Measurements from ENCODE around the gene HIVEP3. TPM values are rescaled to one million over a fixed set of nuclear protein-coding genes. Genes with fewer than 3 reads are reported as not detected.

Gene HIVEP3
- total RNA-seq, 1 donor from 2014 or later = 5.8 TPM

GRCh38 chr1:41880950-41881885, 37.5 kb downstream of the HIVEP3 start:
- Histone ChIP-seq H3K27me3 (ENCODE audit: control insufficient read depth, insufficient read depth, low read length) (no peaks in the 10 kb centered on the region), H3K36me3 (ENCODE audit: control insufficient read depth, insufficient read depth, low read length) (no peaks in the 10 kb centered on the region), H3K4me3 (ENCODE audit: low read depth, low read length) (no peak overlapping the region)
- DNase-seq (ENCODE audit: low read depth) = no peak
- no peak for TF ChIP-seq CTCF (IDR thresholded peaks at IDR 0.05; ENCODE audit: insufficient read depth, low read length, poor library complexity, severe bottlenecking)

GRCh38 chr1:41880261-41880660, 38.5 kb downstream of the HIVEP3 start:
- no peak for DNase-seq (ENCODE audit: low read depth)
- TF ChIP-seq CTCF (IDR thresholded peaks at IDR 0.05; ENCODE audit: insufficient read depth, low read length, poor library complexity, severe bottlenecking) = no peak
- Histone ChIP-seq H3K36me3 (ENCODE audit: control insufficient read depth, insufficient read depth, low read length) (no peaks in the 10 kb centered on the region), H3K27me3 (ENCODE audit: control insufficient read depth, insufficient read depth, low read length) (no peaks in the 10 kb centered on the region), H3K4me3 (ENCODE audit: low read depth, low read length) (no peak overlapping the region)

- no peak for DNase-seq (ENCODE audit: low read depth)
- H3K27me3 ChIP-seq (ENCODE audit: control insufficient read depth, insufficient read depth, low read length) = no peaks in the 10 kb centered on the region
- H3K36me3 ChIP-seq (ENCODE audit: control insufficient read depth, insufficient read depth, low read length) = no peaks in the 10 kb centered on the region
- no peak for TF ChIP-seq CTCF (IDR thresholded peaks at IDR 0.05; ENCODE audit: insufficient read depth, low read length, poor library complexity, severe bottlenecking)
- H3K4me3 ChIP-seq (ENCODE audit: low read depth, low read length) = no peak overlapping the region
Observed at GRCh38 chr1:41879617-41880016, 39.1 kb downstream of the HIVEP3 start.

GRCh38 chr1:41878911-41879310, 39.8 kb downstream of the HIVEP3 start:
- Histone ChIP-seq H3K36me3 (ENCODE audit: control insufficient read depth, insufficient read depth, low read length) (no peaks in the 10 kb centered on the region), H3K4me3 (ENCODE audit: low read depth, low read length) (no peak overlapping the region), H3K27me3 (ENCODE audit: control insufficient read depth, insufficient read depth, low read length) (no peaks in the 10 kb centered on the region)
- TF ChIP-seq CTCF (IDR thresholded peaks at IDR 0.05; ENCODE audit: insufficient read depth, low read length, poor library complexity, severe bottlenecking) = no peak
- DNase-seq (ENCODE audit: low read depth) = no peak

GRCh38 chr1:41878495-41878894, 40.2 kb downstream of the HIVEP3 start:
- H3K27me3 ChIP-seq (ENCODE audit: control insufficient read depth, insufficient read depth, low read length) = no peaks in the 10 kb centered on the region
- no peak overlapping the region for H3K4me3 ChIP-seq (ENCODE audit: low read depth, low read length)
- TF ChIP-seq CTCF (IDR thresholded peaks at IDR 0.05; ENCODE audit: insufficient read depth, low read length, poor library complexity, severe bottlenecking) = no peak
- DNase-seq (ENCODE audit: low read depth) = no peak
- H3K36me3 ChIP-seq (ENCODE audit: control insufficient read depth, insufficient read depth, low read length) = no peaks in the 10 kb centered on the region
